Measurements from ENCODE around the gene MN1.

The MN1 gene

DNA sequence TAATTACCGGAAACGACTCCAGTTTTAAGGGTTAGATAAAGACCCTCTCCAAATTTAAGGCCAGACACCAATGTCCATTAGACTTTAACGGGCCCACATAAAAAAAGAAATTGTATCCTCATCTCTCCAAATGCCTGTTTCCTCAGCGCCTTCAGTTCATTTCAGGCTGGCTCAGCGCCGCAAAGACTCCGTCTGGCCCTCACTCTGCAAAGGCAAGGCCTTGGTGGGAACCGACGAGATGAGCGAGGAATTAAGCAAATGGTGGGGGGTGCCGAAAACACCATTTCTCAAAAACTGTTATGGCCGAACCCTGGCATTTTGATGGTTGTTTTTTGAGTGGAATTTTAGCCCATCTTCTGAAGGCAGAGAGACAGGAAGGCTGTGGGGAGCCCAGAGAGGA, 15.7 kb downstream of the MN1 start:
- DNase-seq (ENCODE audit: low read depth) = no peak

DNA sequence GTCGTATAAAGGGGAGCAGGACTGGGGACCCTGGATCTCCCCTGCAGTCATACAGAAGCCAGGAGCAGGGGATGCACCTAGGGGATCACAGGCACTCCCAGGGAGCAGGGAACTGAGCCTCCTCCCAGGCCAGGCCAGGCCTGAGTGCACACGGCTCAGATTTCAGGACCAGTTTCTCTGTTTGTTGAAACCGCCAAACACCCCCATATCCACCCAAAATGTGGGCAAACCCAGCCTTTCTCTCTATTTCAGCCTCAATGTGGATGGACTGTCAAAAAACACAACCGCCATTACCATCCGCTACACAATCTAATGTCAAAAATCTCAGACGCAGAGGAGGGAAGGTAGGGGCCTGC, 17.5 kb downstream of the MN1 start:
- no peak for DNase-seq (ENCODE audit: low read depth)

DNA sequence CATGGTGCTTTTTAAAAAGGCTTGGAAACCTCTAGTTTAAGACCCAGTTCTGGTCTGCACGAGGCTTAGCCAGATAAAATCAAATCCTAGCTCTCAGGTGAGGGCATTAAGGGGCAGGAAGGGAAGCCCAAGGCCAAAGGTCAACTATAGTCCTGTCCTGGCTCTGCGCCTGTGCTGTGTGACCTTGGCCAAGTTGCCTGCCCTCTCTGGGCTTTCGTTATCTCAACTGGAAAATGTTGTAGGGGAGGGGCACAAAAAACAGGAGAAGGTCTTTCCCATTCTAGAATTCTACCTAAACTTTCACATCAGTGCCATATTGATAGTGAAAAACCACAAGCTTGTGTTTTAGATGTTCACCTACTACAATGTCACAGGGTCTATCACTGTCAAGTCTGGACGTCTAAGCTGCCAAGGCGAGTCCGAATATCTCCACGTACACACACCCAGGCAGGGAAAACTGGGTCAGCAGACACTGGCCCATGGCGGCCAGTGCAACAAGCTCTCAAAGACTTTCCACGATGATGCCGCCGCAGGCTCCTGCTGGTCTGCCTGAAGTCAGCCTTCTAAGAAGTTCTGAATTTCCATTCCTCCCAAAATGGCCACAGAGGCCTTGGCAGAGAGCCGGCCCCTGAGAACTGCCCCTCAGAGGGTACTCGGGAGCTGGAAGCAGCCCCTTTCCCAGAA, 18.0 kb downstream of the MN1 start:
- DNase-seq (ENCODE audit: low read depth) = no peak

DNA sequence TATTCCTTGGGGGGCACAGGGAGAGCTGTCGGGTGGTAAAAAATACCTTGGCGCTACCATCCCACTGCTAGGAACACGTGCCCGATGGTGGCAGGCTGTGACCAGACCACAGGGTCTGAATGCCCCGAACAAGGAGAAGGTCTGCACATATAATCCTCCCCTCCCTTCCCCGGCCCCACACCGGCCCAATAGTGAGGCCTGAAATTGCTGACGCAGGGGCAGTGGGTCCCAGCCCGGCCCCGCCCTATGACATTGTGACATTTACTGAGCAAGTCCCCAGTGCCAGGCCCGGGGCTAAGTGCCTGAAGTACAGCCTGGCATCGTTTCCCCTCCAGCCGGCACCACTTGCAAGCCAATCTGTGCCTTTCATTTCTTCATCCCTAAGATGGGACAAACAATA, 19.5 kb downstream of the MN1 start:
- no peak for DNase-seq (ENCODE audit: low read depth)

DNA sequence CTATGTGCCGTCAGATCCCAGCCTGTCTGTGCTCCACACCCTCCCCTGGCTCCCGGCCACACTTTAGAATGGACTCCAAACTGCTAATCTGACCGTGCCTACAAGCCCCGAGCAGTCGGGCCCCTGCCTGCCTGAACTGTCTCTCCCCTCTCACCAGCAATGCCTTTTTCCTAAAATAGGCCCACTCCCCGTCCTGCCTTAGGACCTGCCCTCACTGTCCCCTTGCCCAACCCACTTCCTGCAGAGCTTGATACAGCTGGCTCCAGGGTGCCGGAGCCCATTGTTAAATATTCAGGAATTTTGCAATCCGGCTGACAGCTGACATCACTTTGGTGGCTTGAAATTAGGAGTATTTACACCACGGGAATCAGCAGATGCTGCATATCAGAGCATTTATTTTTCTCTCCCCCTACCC, 21.4 kb downstream of the MN1 start:
- no peak for DNase-seq (ENCODE audit: low read depth)

DNA sequence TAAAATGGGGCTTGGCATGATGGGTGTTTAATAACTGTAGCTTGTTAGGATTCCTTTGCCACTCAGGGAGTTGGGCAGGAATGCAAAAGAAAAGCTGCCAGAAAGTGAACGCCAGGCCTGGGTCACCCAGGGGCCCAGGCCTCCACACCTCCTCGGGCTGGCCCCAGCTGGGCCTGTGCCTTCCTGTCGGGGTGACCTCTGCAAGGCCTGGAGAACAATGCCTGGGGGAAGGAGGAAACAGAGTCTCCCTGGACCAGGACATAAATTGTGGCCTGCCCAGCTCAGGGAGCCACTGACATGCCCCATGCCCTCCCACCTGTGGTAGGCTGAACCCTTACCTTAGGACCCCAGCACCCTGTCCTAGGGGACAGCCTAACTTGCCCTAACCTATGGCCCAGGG, 21.9 kb downstream of the MN1 start:
- no peak for DNase-seq (ENCODE audit: low read depth)

DNA sequence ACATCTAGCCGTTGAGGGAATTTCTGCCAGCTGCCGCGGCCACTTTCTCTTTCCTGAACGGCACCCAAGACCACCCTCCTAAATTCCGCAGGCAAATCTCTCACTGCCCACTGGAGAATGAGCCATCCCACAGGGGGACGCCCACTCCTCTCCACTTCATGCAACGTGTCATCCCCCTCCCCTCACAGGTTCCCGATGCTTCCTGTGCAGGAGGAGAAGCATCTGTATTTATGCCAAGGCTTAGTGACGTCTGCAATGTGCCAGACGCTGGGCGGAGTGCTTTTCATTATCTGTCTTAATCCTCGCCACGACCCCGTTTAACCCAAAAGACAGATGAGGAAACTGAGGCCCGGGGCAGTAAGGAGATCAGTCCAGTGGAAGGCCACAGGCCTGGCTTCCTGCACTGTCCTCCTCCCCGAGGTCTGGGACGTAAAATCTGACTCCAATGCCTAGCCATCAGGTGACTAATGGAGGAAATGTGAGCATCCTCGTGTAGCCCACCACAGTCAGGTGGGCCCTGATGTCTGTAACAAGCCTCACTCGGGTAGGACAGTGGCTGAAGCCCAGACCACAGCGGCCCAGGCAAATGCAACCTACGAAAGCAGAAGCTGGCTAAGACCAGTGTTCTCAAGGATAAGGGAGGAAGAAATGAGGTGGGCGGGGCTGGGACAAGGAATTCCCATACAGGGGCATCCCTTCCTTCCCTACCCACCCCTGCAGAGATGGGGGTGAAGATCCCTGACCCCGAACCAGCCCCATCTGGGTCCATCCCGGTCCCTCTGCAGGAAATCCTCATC, 23.1 kb downstream of the MN1 start:
- no peak for DNase-seq (ENCODE audit: low read depth)

DNA sequence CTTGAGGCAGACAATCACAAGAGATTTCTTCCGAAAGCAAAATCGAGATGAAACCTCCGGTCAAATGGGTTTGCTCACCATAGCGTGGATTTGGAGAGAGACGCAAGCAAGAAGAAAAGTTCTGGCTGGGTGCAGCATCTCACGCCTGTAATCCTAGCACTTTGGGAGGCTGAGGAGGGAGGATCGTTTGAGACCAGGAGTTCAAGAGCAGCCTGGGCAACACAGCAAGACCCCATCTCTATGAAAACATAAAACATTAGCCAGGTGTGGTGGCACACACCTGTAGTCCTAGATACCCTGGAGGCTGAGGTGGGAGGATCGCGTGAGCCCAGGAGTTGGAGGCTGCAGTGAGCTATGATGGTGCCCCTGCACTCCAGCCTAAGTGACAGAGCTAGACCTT, 24.4 kb downstream of the MN1 start:
- no peak for DNase-seq (ENCODE audit: low read depth)

DNA sequence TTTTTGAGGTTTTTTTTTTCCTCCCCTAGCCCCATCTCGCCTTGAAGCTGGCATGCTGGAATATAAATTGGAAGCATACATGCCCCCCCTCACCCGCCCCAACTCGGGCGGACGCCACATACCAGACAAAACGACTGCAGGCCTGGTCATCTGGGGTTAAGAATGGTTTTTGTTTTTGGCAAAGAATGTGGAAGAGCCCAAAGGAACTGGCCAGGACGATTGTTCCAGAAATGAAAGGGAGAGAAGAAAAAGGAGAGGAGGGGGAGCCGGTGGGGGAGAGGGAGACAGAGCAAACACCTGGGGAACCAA, 25.0 kb downstream of the MN1 start:
- DNase-seq (ENCODE audit: low read depth) = no peak

DNA sequence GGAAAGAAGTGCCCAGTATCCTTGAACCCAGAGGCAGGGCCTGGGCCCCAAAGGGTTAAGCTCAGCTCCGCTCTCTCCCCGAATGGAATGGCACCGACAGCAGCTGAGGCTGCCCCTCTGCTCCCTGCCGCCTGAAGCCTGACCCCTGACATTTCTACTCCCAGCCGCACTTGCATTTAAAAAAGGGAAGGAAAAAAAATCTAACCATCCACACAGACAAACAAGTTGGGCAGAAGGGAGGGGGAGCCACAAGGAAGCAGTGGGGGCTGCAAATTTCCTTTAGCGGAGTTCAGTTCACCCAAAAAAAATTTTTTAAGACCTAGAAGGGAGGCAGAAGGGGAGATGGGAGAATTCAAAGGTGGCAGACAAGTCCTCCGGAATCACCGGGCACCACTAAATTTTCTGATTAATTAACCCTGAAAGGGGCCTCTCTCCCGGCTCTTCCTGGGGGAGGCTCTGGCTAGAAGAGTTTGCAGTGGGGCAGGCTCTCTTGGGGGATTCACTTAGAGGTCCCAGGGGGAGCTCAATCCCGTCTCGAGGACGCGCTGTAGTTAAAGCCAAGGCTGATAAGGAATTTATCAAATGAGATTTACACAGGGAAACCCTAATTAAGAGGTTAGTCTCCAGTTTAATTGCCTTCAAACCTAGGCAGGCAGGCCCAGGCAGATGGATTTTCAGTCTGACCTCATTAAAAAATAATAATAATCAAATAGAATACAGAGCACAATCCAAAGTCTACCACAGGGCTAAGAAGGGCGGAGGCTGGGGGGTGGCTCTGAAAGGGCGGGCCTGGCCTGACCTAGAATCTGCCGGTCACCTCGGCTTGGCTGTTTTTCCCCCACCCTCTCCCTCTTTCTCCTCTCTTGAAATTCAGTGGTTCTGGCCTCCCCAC, 25.6 kb downstream of the MN1 start:
- no peak for DNase-seq (ENCODE audit: low read depth)

DNA sequence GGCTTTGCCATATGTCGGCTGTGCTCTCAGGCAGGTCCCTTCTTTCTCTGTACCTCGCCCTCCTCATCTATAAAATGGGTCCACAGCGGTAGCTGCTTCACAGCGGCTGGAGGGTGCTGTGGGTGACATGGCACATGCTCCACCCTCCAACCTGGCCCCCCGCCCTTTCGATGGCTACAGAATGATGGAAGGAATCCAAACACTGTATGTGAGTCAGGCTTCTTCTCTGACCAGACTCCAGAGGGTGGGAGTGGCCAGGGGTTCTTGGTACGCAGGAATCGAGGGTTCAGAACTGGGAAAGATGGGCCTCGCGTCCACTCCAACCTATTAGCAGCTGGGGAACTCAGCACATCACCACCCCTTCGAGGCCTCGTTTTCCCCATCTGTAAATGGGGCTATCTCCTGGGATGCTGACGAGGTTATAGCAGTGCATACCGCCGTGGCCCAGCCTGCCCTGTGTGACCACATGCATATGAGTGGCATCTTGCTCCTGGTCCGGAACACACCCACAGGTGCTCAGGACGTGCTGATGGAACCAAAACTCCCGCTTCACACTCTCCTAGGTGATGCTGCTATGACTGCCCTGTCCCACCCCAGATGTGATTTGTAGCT, 26.4 kb downstream of the MN1 start:
- DNase-seq (ENCODE audit: low read depth) = no peak

DNA sequence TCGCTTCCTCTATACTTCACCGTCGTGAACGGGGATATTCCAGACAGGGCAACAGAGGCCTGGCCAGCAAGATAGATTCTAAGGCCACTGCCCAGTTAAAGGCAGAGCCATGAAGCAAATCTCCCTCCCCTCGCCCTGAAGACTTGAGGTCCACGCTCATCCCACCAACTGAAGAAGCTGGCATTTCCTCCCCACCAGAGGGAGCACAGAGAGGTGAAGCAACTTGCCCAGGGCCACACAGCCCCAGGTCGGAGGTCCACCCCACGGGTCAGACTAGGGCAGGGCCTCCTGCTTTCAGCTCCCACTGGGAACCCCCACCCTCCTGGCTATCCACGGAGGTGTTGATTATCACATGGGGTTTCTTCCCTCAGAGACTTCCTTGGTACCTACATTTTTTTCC, 27.4 kb downstream of the MN1 start:
- no peak for DNase-seq (ENCODE audit: low read depth)

DNA sequence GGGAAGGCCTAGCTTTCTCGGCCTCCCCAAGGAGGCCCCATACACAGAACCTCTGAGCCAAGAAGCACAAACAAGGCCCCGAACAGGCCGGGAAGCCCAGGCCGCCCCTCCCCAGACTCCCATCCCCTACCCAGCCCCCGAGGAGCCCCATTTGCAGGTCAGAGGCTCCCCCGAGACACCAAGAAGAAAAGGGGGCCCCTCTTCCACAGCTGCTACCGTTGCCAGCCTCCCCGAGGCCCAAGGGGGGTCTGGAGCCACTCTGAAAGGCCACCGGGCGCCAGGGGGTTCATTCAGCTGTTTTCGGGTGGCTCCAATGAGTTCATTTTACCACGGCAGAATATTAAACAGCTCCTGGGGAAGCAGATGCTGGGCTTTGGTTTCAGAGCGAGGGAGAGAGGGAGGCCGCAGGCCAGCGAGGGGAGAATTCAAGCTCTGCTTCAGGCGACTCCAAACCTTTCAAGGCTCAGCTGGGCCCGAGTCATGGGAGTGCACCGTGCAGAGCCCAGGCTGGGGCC, 28.5 kb downstream of the MN1 start:
- DNase-seq (ENCODE audit: low read depth) = no peak

DNA sequence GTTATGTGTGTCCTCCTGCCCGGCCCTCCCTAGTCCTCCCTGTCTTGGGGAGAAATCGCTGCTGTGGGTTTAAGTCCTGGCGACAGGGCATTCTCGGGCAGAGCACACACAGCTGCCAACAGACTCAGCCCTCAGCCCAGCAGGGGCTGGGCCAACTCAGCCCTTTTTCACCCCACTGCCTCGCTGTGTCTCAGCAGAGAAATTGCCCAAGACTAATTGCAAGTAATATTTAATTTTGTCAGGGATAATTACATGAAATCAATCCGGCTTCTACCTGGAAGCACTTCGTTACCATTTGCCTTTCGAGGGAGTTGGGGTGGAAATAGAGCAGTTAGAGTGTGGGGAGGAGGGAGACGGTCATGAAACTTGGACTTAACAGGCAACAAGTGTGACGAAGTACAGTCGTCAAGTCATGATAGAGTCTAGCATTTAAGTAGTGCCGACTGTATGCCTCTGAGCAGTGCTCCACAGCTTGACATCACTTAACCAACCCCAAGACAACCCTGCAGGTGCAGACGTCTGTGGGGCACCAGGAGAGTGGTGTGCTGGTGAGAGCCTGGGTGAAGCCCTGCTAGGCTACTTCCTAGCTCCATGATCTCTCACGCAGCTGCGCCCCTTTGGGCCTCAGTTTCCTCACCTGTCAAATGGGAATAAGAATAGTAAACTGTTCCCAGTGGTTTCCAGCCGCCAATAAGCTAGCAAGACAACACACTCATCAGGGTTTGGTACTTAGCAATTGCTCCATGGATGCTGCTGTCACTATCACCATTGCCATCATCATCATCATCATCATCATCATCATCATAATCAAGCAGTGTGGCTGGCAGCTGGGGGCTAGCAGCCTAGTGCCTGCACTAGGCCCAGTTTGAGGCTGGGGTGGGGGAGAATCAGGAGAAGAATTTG, 29.2 kb downstream of the MN1 start:
- no peak for DNase-seq (ENCODE audit: low read depth)

DNA sequence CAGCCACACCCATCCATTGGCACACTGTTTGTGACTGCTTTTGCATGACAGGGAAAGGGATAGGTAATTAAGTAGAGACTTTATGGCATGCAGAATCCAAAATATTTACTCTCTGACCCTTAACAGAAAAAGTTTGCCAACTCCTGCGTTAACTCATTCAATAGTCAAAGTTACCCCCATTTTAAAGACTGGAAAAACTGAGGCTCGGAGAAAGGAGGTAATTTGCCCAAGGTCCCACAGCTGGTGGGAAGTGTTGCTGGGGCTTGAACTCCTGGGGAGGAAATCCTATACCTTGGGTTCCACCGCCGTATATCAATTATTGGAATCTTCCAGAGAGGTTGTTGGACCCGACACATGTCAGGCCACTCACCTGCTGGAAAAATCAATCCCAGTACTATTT, 29.9 kb downstream of the MN1 start:
- DNase-seq (ENCODE audit: low read depth) = no peak

DNA sequence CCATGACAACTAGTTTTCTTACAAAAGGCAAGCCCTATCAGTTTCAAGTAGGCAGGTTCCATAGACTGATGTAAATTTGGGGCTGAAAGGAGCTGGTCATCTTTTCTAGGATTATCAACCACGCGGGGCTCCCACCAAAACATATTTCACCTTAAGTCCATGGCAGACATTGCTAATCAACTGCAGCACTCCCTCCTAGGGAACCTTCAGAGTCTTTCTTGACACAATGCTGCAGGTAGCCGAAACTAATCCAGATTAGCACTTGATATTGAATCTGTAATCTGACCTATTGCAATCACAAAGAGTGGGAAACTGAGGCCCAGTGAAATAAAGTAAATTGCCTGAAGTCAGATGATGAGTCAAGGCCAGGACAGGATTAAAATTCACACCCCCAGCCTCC, 32.5 kb downstream of the MN1 start:
- DNase-seq (ENCODE audit: low read depth) = no peak

DNA sequence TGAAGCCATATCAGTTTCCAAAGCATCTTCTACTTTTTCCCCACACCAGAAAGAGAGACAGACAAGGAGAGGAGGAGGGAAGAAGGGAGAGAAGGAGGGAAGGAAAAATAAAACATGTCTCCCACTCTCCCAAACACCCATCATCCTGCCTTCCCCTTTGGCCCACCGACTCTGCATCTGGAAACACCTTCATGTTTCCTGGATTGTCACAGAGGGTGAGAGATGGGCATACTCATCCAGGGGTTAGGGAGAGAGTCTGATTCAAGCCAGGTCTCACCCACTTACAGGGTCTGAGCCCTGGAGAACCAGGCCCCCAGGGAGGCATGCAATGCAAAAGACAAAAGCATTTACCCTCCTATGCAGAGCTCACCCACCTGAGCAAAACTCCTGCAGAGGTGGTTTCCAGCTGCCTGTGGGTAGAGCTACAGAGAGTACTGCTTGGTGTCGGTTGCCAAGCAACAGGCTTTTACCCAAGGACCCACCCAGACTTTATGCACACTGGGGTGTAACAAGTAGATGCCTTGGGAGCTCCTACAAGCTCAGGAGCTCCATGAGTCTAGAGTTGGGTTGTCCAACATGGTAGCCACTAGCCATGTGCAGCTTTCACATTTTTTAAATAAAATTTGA, 33.4 kb downstream of the MN1 start:
- no peak for DNase-seq (ENCODE audit: low read depth)

DNA sequence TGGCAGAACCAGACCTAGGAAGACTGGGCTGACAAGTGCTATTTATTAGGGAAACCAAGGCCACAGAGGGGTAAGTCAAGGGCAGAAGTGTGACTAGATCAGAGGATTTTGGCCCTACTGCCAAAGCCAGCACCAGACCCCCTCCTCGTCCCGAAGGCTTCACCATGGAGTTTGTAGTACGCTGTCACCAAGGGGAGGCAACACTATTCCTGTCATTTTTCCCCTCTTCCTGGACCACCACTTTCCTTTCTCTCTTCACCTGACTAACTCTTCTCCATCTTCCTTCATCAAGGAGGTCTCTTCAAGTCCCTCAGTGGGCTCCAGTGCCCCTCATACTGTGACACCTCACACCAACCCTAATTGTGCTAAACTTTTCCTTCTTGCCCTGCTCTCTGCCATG, 34.9 kb downstream of the MN1 start:
- no peak for DNase-seq (ENCODE audit: low read depth)

DNA sequence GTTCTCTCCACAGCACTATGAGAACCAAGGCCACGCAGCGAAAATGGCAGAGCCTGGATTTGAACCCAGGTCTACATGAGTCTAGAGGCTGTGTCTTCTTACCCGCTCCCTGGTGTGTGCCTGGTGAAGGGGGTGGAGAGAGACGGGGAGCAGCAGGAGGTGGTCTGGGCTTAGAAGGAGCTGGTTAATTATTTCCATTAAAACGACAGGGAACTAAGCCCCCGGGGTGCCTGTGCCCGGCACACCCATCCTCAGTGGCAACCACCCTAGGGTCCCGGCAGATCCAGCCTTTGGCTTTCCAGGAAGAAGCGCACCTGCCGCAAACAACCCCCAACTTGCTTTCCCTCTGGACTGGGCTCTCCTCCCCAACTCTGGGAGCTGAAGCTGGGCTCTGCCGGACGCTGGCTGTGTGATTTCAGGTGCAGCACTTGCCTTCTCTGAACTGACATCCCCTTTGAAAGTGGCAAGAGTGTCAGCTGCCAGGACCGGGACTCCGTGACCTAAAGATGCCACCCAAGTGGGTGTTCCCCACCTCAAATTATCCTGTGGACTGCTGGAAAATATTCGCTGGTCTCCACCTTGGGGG, 35.8 kb downstream of the MN1 start:
- DNase-seq (ENCODE audit: low read depth) = no peak

DNA sequence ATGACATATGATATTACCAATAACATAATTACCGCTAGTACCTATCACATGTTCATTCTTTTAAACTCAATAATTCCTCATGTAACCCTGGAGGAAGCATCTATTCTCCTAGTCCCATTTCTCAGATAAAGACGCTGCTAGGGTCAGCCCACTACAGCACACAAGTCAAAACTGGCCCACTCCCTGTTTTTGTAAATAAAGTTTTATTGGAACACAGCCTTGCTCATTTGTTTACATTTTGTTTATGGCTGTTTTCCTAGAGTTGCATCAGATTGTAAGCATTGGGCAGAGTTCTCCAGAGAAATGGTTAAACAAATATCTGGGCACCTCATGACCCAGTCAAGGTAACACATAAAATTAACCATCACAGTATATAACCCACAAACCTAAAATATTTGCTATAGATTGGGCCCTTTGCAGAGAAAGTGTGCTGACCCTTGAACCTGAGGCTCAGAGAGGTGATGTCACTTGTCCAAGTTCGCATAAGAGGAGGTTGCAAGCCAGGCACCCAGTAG, 36.8 kb downstream of the MN1 start:
- no peak for DNase-seq (ENCODE audit: low read depth)
